ENCODE results near the gene CDC20B. TPM values are rescaled to one million over a fixed set of nuclear protein-coding genes. Genes with fewer than 3 reads are reported as not detected.

CDC20B gene
- total and polyA plus RNA-seq, 2 of the 8 experiments (the other 6 are each of a cell fraction or from before 2014, with no cell fraction given), result 0.06 TPM; not detected in 1

- TF ChIP-seq SIX5 (IDR thresholded peaks at IDR 0.05; ENCODE audit: low read depth, low read length), result no peak
- peak; percentile 95 for TF ChIP-seq CTBP2 (IDR thresholded peaks at IDR 0.05; ENCODE audit: borderline replicate concordance, insufficient read depth, insufficient read length, low read length)
- TF ChIP-seq CTCF (IDR thresholded peaks at IDR 0.05; ENCODE audit: control extremely low read depth in 1 of 3, insufficient read depth in 1 of 3, low read depth in 1 of 3, low read length in 3 of 3), result peak; percentile 34 to 55 (median 45)
- peak; percentile 86 for TF ChIP-seq EZH2 (IDR thresholded peaks at IDR 0.05; ENCODE audit: low read depth, low read length, severe bottlenecking)
- 0 out of 2 replicates have a peak, but pooled peaks have one; percentile 7 for TF ChIP-seq ATF3 (IDR thresholded peaks at IDR 0.05; ENCODE audit: insufficient read depth, low read depth, low read length)
- no peak for TF ChIP-seq SIRT6 (IDR thresholded peaks at IDR 0.05; ENCODE audit: low read length)
- TF ChIP-seq CREB1 (IDR thresholded peaks at IDR 0.05), result no peak
- TF ChIP-seq HDAC2 (IDR thresholded peaks at IDR 0.05; ENCODE audit: borderline replicate concordance in 1 of 2, low read depth in 2 of 2, low read length in 2 of 2), result peak in 1 of 2 experiments; percentile 78; a peak in 1 of 4 replicates
- no peak for TF ChIP-seq SP1 (IDR thresholded peaks at IDR 0.05; ENCODE audit: low read depth, low read length)
- no peak for TF ChIP-seq TEAD4 (IDR thresholded peaks at IDR 0.05; ENCODE audit: low read depth, low read length)
- peak; percentile 80 for TF ChIP-seq ASH2L (IDR thresholded peaks at IDR 0.05; ENCODE audit: low read length)
- no peak for TF ChIP-seq POLR2A (IDR thresholded peaks at IDR 0.05; ENCODE audit: control extremely low read depth in 1 of 2, low read depth in 2 of 2, low read length in 2 of 2)
- TF ChIP-seq JUN (IDR thresholded peaks at IDR 0.05; ENCODE audit: low read depth, low read length), result no peak
- no peak for TF ChIP-seq NRF1 (IDR thresholded peaks at IDR 0.05; ENCODE audit: low read depth, low read length)
- no peak for TF ChIP-seq RFX5 (IDR thresholded peaks at IDR 0.05; ENCODE audit: borderline replicate concordance, low read depth, low read length)
- TF ChIP-seq TCF12 (IDR thresholded peaks at IDR 0.05; ENCODE audit: low read depth, low read length), result 0 out of 2 replicates have a peak, but pooled peaks have one; percentile 3
- no peak for TF ChIP-seq CBX8 (IDR thresholded peaks at IDR 0.05; ENCODE audit: borderline replicate concordance, low read depth, low read length)
- no peak for TF ChIP-seq SAP30 (IDR thresholded peaks at IDR 0.05; ENCODE audit: insufficient read depth, insufficient replicate concordance, low read length)
These were observed 47.6 kb upstream of the CDC20B start (continued) for GRCh38 chr5:55220433-55221185.

Data from H1 (cell line).